WTC11 (cell line): ENCODE data around the gene TCF7. TPM values are rescaled to one million over a fixed set of nuclear protein-coding genes. Genes with fewer than 3 reads are reported as not detected.
A peak's percentile ranks its signal among the peaks of the same experiment; 100 is the strongest.

Source experiments
- ATAC-seq: fragments of 200-7000 bp; cut with Tn5 transposase; 2 replicates; pipeline ENCODE4 v1.10.0; 2021; ENCODE audit warnings: mild to moderate bottlenecking, moderate library complexity
- CTCF ChIA-PET: fragments of 300-600 bp; sonication (Branson Sonifier 250); formaldehyde crosslinking; loops from one replicate; lab custom pipeline; 2021; ENCODE audit warnings: antibody characterized with exemption; lab: Charles Lee
- POLR2A ChIA-PET: fragments of 350-600 bp; sonication (Branson Sonifier 250); formaldehyde crosslinking; loops from one replicate; lab custom pipeline; 2021; ENCODE audit warnings: antibody characterized with exemption; lab: Charles Lee
- DNase-seq: peaks from one replicate; pipeline ENCODE4 v3.0.0; 2021; ENCODE audit warnings: low spot score
- H3K27ac Mint-ChIP-seq: 2 replicates; pipeline ENCODE4 v1.8.0; 2021; ENCODE audit warnings: mixed read lengths
- H3K27me3 Mint-ChIP-seq: 2 replicates; pipeline ENCODE4 v1.8.0; 2021; ENCODE audit warnings: low read depth, mild to moderate bottlenecking, moderate library complexity, mixed read lengths
- H3K36me3 Mint-ChIP-seq: 2 replicates; pipeline ENCODE4 v1.8.0; 2021; ENCODE audit warnings: mixed read lengths
- H3K4me1 Mint-ChIP-seq: 2 replicates; pipeline ENCODE4 v1.8.0; 2022; ENCODE audit warnings: mixed read lengths
- H3K4me3 Mint-ChIP-seq: 2 replicates; pipeline ENCODE4 v1.8.0; 2021; ENCODE audit warnings: mild to moderate bottlenecking, moderate library complexity, mixed read lengths
- H3K9me3 Mint-ChIP-seq: 2 replicates; pipeline ENCODE4 v1.8.0; 2021; ENCODE audit warnings: mixed read lengths
- CREM ChIP-seq: sonication (generic); formaldehyde crosslinking; IDR thresholded peaks from 2 replicates; pipeline ENCODE4 v1.8.1; 2022; ENCODE audit warnings: mild to moderate bottlenecking, missing genetic modification reagents, moderate library complexity
- FOXP1 ChIP-seq: sonication (generic); formaldehyde crosslinking; IDR thresholded peaks from 2 replicates; pipeline ENCODE4 v1.8.0; 2022; ENCODE audit warnings: missing genetic modification reagents, mild to moderate bottlenecking, moderate library complexity, borderline replicate concordance
- HMGA2 ChIP-seq: fragments of 250-450 bp; sonication (Bioruptor Pico); IDR thresholded peaks from 2 replicates; pipeline ENCODE4 v1.4.0; 2021; ENCODE audit warnings: mild to moderate bottlenecking, moderate library complexity
- KAT7 ChIP-seq: sonication (generic); formaldehyde crosslinking; IDR thresholded peaks from 2 replicates; pipeline ENCODE4 v1.8.1; 2023; ENCODE audit warnings: missing genetic modification reagents, mild to moderate bottlenecking, borderline replicate concordance
- MYBL2 ChIP-seq: sonication (generic); formaldehyde crosslinking; IDR thresholded peaks from 2 replicates; pipeline ENCODE4 v1.8.1; 2023; ENCODE audit warnings: mild to moderate bottlenecking, moderate library complexity, missing genetic modification reagents
- NFATC4 ChIP-seq: fragments of 250-450 bp; sonication (Bioruptor Pico); IDR thresholded peaks from 2 replicates; pipeline ENCODE4 v1.9.0; 2021; ENCODE audit warnings: mild to moderate bottlenecking
- NFE2L1 ChIP-seq: sonication (generic); formaldehyde crosslinking; IDR thresholded peaks from 2 replicates; pipeline ENCODE4 v1.8.1; 2023; ENCODE audit warnings: missing genetic modification reagents
- NR1H2 ChIP-seq: sonication (generic); formaldehyde crosslinking; IDR thresholded peaks from 2 replicates; pipeline ENCODE4 v1.9.0; 2021; ENCODE audit warnings: mild to moderate bottlenecking, moderate library complexity, missing genetic modification reagents
- SP1 ChIP-seq: sonication (generic); formaldehyde crosslinking; conservative IDR thresholded peaks from 2 replicates; pipeline ENCODE4 v1.8.1; 2022; ENCODE audit warnings: missing genetic modification reagents
- ZBTB21 ChIP-seq: sonication (generic); formaldehyde crosslinking; IDR thresholded peaks from 2 replicates; pipeline ENCODE4 v1.8.1; 2023; ENCODE audit warnings: mild to moderate bottlenecking, missing genetic modification reagents, borderline replicate concordance
- ZNF121 ChIP-seq: sonication (generic); formaldehyde crosslinking; IDR thresholded peaks from 2 replicates; pipeline ENCODE4 v1.8.0; 2023; ENCODE audit warnings: missing genetic modification reagents
- ZNF232 ChIP-seq: sonication (generic); formaldehyde crosslinking; IDR thresholded peaks from 2 replicates; pipeline ENCODE4 v1.8.0; 2022; ENCODE audit warnings: mild to moderate bottlenecking, missing genetic modification reagents
- total RNA-seq: library from RNA; stranded (reverse); gene quantifications from 3 replicates; pipeline ENCODE4 v1.2.3, GENCODE V29; 2021
- TF ChIP-seq, protein P1 (sequence below): sonication (generic); formaldehyde crosslinking; IDR thresholded peaks from 2 replicates; pipeline ENCODE4 v1.8.1; 2023; ENCODE audit warnings: mild to moderate bottlenecking, missing genetic modification reagents, moderate library complexity
- TF ChIP-seq, protein P2 (sequence below): fragments of 250-450 bp; sonication (Bioruptor Pico); IDR thresholded peaks from 2 replicates; pipeline ENCODE4 v1.9.0; 2021; ENCODE audit warnings: moderate library complexity, mild to moderate bottlenecking, inconsistent platforms, borderline replicate concordance
- TF ChIP-seq, protein P3 (sequence below): sonication (generic); formaldehyde crosslinking; IDR thresholded peaks from 2 replicates; pipeline ENCODE4 v1.8.1; 2022; ENCODE audit warnings: mild to moderate bottlenecking, moderate library complexity, missing genetic modification reagents
- TF ChIP-seq, protein P4 (sequence below): fragments of 200-600 bp; IDR thresholded peaks from 2 replicates; pipeline ENCODE4 v1.8.0; 2022; ENCODE audit warnings: antibody characterized with exemption
- TF ChIP-seq, protein P5 (sequence below): sonication (generic); formaldehyde crosslinking; IDR thresholded peaks from 2 replicates; pipeline ENCODE4 v1.8.0; 2023; ENCODE audit warnings: missing genetic modification reagents, mild to moderate bottlenecking, borderline replicate concordance

Gene TCF7
- total RNA-seq, 1 experiment from 2014 or later: 11.3 TPM

DNA sequence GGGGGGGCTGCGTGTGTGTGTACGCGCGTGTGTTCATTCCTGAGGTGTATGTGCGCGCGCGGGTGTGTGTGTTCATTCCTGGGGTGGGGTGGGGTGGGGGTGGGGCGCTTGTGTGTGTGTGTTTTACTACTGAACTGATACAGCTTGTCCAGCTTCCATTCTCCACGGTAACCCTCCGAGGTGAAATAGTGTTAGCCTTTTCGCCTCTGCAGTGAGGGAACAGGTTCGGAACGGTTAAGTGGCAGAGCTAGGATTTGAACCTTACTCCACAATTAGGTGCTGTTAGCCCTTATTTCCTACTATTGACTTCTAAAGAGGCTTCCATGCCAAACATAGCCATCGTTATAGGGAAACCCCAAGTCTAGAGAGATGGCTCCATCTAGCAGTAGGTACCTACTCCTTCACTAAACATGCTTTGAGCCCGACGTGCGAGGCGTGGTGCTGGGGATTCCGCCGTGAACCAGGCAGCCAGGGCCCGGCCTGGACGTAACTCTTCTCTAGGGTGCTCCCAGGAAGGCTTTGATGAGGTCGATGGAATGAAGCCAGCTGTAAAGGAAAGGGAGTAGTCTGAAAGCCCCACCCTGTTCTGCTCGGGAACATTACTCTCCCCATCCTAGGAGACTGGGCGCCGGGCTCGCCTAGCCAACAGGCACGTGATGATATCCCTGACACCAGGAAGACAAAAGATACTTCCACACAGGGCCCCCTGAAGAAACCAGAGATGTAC, 63.1 kb downstream of the TCF7 start (continued):
- TF ChIP-seq, protein P1, sequence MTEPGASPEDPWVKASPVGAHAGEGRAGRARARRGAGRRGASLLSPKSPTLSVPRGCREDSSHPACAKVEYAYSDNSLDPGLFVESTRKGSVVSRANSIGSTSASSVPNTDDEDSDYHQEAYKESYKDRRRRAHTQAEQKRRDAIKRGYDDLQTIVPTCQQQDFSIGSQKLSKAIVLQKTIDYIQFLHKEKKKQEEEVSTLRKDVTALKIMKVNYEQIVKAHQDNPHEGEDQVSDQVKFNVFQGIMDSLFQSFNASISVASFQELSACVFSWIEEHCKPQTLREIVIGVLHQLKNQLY (CRISPR knock-in tag): no peak
- no peak for TF ChIP-seq ZNF121 (CRISPR knock-in tag)

DNA sequence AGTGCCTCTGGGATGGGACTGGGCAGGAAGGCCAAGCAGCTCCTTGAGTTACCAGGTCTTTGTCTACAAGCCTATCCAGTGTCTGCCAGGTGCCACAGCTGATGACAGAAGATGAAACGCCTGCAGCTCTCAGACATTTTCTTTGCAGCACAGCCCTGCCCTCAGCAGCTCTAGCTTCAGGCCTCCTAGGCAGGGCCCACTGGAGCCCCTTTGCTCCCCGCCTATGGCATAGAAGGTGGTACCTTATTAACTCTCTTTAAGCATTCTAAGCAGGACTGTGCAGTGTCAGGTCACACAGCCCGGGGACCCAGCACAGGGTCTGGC, 63.6 kb downstream of the TCF7 start:
- no peak for DNase-seq
- no peak for ATAC-seq
- H3K27me3 Mint-ChIP-seq: no peaks in the 10 kb centered on the region
- ChIA-PET CTCF (interaction anchor here (1.2 to 1.4 kb wide), 2 partner anchors 111 to 138 kb away, joined by 5 to 6 read pairs; no protein-coding TSS in a partner anchor), POLR2A (interaction anchor here (0.5 to 2.7 kb wide), 2 partner anchors 15 to 48 kb away, joined by 3 to 26 read pairs; partner anchors contain the start of gene PPP2CA)
- H3K4me3 Mint-ChIP-seq: peak overlapping the region; percentile 93
- peaks cover 15% of the 10 kb centered on the region for H3K4me1 Mint-ChIP-seq
- no peaks in the 10 kb centered on the region for H3K9me3 Mint-ChIP-seq
- TF ChIP-seq NR1H2: no peak
- TF ChIP-seq, protein P2, sequence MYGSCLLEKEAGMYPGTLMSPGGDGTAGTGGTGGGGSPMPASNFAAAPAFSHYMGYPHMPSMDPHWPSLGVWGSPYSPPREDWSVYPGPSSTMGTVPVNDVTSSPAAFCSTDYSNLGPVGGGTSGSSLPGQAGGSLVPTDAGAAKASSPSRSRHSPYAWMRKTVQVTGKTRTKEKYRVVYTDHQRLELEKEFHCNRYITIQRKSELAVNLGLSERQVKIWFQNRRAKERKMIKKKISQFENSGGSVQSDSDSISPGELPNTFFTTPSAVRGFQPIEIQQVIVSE: no peak
- no peak for TF ChIP-seq HMGA2 (CRISPR knock-in tag)
- TF ChIP-seq ZNF232: no peak
- no peak for TF ChIP-seq CREM (CRISPR knock-in tag)
- H3K27ac Mint-ChIP-seq: peak overlapping the region; percentile 98
- peaks cover 11% of the 10 kb centered on the region for H3K36me3 Mint-ChIP-seq

DNA sequence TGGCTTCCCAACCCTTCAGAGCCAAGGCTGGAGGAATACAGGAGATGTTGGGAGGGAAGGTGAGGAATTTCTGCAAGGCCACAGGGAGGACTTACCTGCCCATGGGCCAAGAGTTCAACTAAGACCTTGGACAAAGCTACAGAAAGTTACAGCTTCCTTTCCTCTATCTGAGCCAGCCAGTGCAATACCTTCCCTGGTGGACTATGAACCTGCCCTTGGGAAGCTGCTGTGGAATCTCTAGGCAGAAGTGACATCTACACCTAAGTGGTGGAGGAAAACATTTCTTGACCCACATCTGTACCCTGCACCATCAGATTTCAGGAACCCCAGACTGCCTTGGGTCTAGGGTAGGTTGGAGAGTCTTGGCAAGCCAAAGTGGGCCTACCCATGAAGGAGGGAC, 69.0 kb downstream of the TCF7 start:
- H3K9me3 Mint-ChIP-seq: no peaks in the 10 kb centered on the region

DNA sequence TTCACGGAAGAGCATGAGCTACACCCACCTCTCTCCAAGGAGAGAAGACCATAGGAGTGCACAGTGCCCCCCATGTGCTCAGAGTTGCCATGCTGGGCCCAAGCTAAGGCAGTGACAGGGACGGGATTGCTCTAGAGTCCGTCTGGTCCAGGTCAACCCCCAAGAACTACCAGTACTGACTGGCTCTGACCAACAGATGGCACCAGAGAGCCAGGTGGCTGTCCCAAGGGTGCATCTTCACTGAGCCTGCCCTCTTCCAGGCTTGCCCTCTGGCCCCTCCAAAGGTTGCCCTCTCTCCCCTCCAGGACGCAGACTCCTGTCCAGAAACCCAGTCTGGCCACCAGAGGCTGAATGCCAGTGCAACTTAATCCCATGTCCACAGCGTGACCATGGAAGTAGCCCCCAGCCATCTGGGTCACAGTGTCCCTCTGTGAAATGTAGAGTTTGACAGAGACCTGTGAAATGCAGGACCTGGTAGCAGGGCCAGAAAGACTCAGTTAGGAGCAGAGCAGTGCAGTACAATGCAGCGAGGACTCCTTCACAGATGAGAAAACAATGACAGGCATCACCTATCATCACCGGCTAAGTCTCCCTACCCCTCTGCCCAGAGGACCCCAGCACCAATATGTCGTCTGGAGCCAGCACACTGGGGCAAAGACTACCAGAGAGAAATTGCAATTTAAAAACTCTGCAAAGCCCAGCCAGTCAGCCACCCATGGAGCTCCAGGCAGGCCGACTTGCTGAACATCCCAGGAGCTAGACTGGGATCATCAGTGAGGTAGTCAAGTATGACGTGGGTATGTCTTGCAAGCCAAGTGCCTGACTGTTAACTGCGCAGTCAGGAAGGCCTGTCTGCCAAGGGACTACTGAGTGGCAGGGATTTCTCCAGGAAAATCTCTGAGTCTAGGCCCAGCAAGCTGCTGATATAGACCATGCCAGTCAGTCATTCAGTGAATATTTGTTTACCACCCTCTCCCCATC, 70.0 kb downstream of the TCF7 start:
- ChIA-PET POLR2A (no interaction called here), CTCF (interaction anchor here (0.9 to 2.2 kb wide), 4 partner anchors 39 to 403 kb away, joined by 3 to 15 read pairs (median 4); partner anchors contain the start of gene PPP2CA)
- DNase-seq (peak; percentile 87), ATAC-seq (peak; percentile 98)
- H3K4me1 Mint-ChIP-seq: no peaks in the 10 kb centered on the region
- no peaks in the 10 kb centered on the region; the same call in 1 of the 2 replicates for H3K27me3 Mint-ChIP-seq
- no peak overlapping the region for H3K4me3 Mint-ChIP-seq
- H3K9me3 Mint-ChIP-seq: no peaks in the 10 kb centered on the region
- no peaks in the 10 kb centered on the region for H3K36me3 Mint-ChIP-seq
- no peak overlapping the region for H3K27ac Mint-ChIP-seq
- TF ChIP-seq, protein P3, sequence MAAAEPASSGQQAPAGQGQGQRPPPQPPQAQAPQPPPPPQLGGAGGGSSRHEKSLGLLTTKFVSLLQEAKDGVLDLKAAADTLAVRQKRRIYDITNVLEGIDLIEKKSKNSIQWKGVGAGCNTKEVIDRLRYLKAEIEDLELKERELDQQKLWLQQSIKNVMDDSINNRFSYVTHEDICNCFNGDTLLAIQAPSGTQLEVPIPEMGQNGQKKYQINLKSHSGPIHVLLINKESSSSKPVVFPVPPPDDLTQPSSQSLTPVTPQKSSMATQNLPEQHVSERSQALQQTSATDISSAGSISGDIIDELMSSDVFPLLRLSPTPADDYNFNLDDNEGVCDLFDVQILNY (CRISPR knock-in tag): no peak
- peak; percentile 19; the same call in 1 of the 2 replicates for TF ChIP-seq FOXP1 (CRISPR knock-in tag)
- no peak for TF ChIP-seq MYBL2 (CRISPR knock-in tag)
- no peak for TF ChIP-seq SP1 (CRISPR knock-in tag)
- TF ChIP-seq, protein P4, sequence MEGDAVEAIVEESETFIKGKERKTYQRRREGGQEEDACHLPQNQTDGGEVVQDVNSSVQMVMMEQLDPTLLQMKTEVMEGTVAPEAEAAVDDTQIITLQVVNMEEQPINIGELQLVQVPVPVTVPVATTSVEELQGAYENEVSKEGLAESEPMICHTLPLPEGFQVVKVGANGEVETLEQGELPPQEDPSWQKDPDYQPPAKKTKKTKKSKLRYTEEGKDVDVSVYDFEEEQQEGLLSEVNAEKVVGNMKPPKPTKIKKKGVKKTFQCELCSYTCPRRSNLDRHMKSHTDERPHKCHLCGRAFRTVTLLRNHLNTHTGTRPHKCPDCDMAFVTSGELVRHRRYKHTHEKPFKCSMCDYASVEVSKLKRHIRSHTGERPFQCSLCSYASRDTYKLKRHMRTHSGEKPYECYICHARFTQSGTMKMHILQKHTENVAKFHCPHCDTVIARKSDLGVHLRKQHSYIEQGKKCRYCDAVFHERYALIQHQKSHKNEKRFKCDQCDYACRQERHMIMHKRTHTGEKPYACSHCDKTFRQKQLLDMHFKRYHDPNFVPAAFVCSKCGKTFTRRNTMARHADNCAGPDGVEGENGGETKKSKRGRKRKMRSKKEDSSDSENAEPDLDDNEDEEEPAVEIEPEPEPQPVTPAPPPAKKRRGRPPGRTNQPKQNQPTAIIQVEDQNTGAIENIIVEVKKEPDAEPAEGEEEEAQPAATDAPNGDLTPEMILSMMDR: peak; percentile 87
- TF ChIP-seq NFE2L1 (CRISPR knock-in tag): no peak
- no peak for TF ChIP-seq KAT7 (CRISPR knock-in tag)
- no peak for TF ChIP-seq ZBTB21 (CRISPR knock-in tag)

More for the DNA sequence above, 69.0 kb downstream of the TCF7 start:
- H3K27ac Mint-ChIP-seq: no peak overlapping the region
- TF ChIP-seq NFATC4 (CRISPR knock-in tag): no peak
- TF ChIP-seq, protein P5, sequence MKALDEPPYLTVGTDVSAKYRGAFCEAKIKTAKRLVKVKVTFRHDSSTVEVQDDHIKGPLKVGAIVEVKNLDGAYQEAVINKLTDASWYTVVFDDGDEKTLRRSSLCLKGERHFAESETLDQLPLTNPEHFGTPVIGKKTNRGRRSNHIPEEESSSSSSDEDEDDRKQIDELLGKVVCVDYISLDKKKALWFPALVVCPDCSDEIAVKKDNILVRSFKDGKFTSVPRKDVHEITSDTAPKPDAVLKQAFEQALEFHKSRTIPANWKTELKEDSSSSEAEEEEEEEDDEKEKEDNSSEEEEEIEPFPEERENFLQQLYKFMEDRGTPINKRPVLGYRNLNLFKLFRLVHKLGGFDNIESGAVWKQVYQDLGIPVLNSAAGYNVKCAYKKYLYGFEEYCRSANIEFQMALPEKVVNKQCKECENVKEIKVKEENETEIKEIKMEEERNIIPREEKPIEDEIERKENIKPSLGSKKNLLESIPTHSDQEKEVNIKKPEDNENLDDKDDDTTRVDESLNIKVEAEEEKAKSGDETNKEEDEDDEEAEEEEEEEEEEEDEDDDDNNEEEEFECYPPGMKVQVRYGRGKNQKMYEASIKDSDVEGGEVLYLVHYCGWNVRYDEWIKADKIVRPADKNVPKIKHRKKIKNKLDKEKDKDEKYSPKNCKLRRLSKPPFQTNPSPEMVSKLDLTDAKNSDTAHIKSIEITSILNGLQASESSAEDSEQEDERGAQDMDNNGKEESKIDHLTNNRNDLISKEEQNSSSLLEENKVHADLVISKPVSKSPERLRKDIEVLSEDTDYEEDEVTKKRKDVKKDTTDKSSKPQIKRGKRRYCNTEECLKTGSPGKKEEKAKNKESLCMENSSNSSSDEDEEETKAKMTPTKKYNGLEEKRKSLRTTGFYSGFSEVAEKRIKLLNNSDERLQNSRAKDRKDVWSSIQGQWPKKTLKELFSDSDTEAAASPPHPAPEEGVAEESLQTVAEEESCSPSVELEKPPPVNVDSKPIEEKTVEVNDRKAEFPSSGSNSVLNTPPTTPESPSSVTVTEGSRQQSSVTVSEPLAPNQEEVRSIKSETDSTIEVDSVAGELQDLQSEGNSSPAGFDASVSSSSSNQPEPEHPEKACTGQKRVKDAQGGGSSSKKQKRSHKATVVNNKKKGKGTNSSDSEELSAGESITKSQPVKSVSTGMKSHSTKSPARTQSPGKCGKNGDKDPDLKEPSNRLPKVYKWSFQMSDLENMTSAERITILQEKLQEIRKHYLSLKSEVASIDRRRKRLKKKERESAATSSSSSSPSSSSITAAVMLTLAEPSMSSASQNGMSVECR (CRISPR knock-in tag): no peak
- POLR2A ChIA-PET: interaction anchor here (0.9 kb wide), 1 partner anchor 12 kb away, joined by 3 read pairs; no protein-coding TSS in a partner anchor
- CTCF ChIA-PET: interaction anchor here (1.1 to 2.2 kb wide), 2 partner anchors 43 to 106 kb away, joined by 4 to 15 read pairs; partner anchors contain the start of gene PPP2CA
- H3K36me3 Mint-ChIP-seq: no peaks in the 10 kb centered on the region
- no peak overlapping the region for H3K4me3 Mint-ChIP-seq
- H3K4me1 Mint-ChIP-seq: no peaks in the 10 kb centered on the region
- DNase-seq: no peak
- ATAC-seq: no peak
- H3K27me3 Mint-ChIP-seq: no peaks in the 10 kb centered on the region; the same call in 1 of the 2 replicates
